ENCODE measurements around the gene ZNF426.

- TF ChIP-seq, protein P1, sequence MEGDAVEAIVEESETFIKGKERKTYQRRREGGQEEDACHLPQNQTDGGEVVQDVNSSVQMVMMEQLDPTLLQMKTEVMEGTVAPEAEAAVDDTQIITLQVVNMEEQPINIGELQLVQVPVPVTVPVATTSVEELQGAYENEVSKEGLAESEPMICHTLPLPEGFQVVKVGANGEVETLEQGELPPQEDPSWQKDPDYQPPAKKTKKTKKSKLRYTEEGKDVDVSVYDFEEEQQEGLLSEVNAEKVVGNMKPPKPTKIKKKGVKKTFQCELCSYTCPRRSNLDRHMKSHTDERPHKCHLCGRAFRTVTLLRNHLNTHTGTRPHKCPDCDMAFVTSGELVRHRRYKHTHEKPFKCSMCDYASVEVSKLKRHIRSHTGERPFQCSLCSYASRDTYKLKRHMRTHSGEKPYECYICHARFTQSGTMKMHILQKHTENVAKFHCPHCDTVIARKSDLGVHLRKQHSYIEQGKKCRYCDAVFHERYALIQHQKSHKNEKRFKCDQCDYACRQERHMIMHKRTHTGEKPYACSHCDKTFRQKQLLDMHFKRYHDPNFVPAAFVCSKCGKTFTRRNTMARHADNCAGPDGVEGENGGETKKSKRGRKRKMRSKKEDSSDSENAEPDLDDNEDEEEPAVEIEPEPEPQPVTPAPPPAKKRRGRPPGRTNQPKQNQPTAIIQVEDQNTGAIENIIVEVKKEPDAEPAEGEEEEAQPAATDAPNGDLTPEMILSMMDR (IDR thresholded peaks at IDR 0.05), result no peak
- TF ChIP-seq EP300 (IDR thresholded peaks at IDR 0.05), result no peak
- TF ChIP-seq POLR2AphosphoS5 (IDR thresholded peaks at IDR 0.05), result no peak
- no peak for TF ChIP-seq POLR2A (IDR thresholded peaks at IDR 0.05; ENCODE audit: low read depth)
These were observed 63.5 kb downstream of the ZNF426 start for GRCh38 chr19:9474975-9475374.

Measured in esophagus muscularis mucosa (tissue), 4 donors.